GM18951 (cell line): Measurements from ENCODE around the gene DIRAS1.

Experiments
- POLR2A ChIP-seq: IDR thresholded peaks from 4 replicates; pipeline ENCODE4 v1.6.1; 2011; ENCODE audit warnings: mild to moderate bottlenecking; ENCODE audit not compliant: insufficient read length, insufficient read depth; ENCODE audit errors: extremely low read depth
- in situ Hi-C: fragments of 300-500 bp; cut with MboI; formaldehyde crosslinking; loops from one replicate; pipeline ENCODE4 v1.12.0; 2022; ENCODE audit warnings: low sequenced_read_pairs, mixed read lengths, inconsistent platforms; ENCODE audit not compliant: unreplicated experiment

Gene DIRAS1

GRCh38 chr19:2703077-2703437 is 18.1 kb downstream of the DIRAS1 start:
- in situ Hi-C loops = no loop called here
- no peak for TF ChIP-seq POLR2A

- peak; percentile 82 for TF ChIP-seq POLR2A
- in situ Hi-C loops = no loop called here
These were observed 18.7 kb downstream of the DIRAS1 start, which contains the start of gene GNG7 for GRCh38 chr19:2702170-2703076. Gene GNG7, minus strand, starts transcription at chr19:2702694. Its CDS starts 182,006 bp downstream, at chr19:2520688.

- in situ Hi-C loops = no loop called here
- no peak for TF ChIP-seq POLR2A
These were observed 19.6 kb downstream of the DIRAS1 start for GRCh38 chr19:2701361-2702169.

- TF ChIP-seq POLR2A = no peak
- in situ Hi-C loops = no loop called here
These were observed 20.4 kb downstream of the DIRAS1 start for GRCh38 chr19:2700660-2701360.

- in situ Hi-C loops = no loop called here
- TF ChIP-seq POLR2A = no peak
These were observed 21.6 kb downstream of the DIRAS1 start for GRCh38 chr19:2699413-2700140.

GRCh38 chr19:2694196-2694595 is 27.0 kb downstream of the DIRAS1 start:
- in situ Hi-C loops = no loop called here

GRCh38 chr19:2693492-2694160 is 27.5 kb downstream of the DIRAS1 start:
- in situ Hi-C loops = no loop called here
- no peak for TF ChIP-seq POLR2A

More at GRCh38 chr19:2694196-2694595, 27.0 kb downstream of the DIRAS1 start:
- TF ChIP-seq POLR2A = no peak

GRCh38 chr19:2691951-2692350 is 29.2 kb downstream of the DIRAS1 start:
- TF ChIP-seq POLR2A = no peak
- in situ Hi-C loops = no loop called here

GRCh38 chr19:2690856-2691255 is 30.3 kb downstream of the DIRAS1 start:
- TF ChIP-seq POLR2A = no peak
- in situ Hi-C loops = no loop called here

GRCh38 chr19:2686360-2686759 is 34.8 kb downstream of the DIRAS1 start:
- no peak for TF ChIP-seq POLR2A
- in situ Hi-C loops = no loop called here

GRCh38 chr19:2685204-2685704 is 35.9 kb downstream of the DIRAS1 start:
- in situ Hi-C loops = no loop called here
- TF ChIP-seq POLR2A = no peak

GRCh38 chr19:2683430-2684003 is 37.7 kb downstream of the DIRAS1 start:
- in situ Hi-C loops = no loop called here
- no peak for TF ChIP-seq POLR2A

GRCh38 chr19:2680808-2681207 is 40.4 kb downstream of the DIRAS1 start:
- TF ChIP-seq POLR2A = no peak
- in situ Hi-C loops = no loop called here
